OCI-LY3 (cell line): ENCODE measurements around the gene ROR1.

Source experiments
- H2AFZ ChIP-seq: fragments of 200-600, 300-600 bp; shearing (Covaris generic); 2 replicates; pipeline ENCODE4 v1.6.0; 2014; ENCODE audit warnings: antibody characterized with exemption, low read depth, low read length
- H3K27ac ChIP-seq: fragments of 200-600, 300-600 bp; sonication (generic); 2 replicates; pipeline ENCODE4 v1.5.1; 2014; ENCODE audit warnings: mild to moderate bottlenecking, low read length, moderate library complexity, mixed read lengths
- H3K27me3 ChIP-seq: fragments of 200-600, 300-600 bp; sonication (generic); 2 replicates; pipeline ENCODE4 v1.6.1; 2014; ENCODE audit warnings: low read depth, low read length, mixed read lengths
- H3K36me3 ChIP-seq: fragments of 200-600, 300-600 bp; sonication (generic); replicated peaks from 2 replicates; pipeline ENCODE3; 2014; ENCODE audit warnings: low read depth, low read length, mixed read lengths
- H3K4me1 ChIP-seq: fragments of 300-600, 200-600 bp; sonication (generic); 2 replicates; pipeline ENCODE4 v1.6.1; 2014; ENCODE audit warnings: low read length, mixed read lengths
- H3K4me2 ChIP-seq: fragments of 200-600, 300-600 bp; sonication (generic); 2 replicates; pipeline ENCODE4 v1.6.1; 2014; ENCODE audit warnings: low read length, mixed read lengths
- H3K4me3 ChIP-seq: fragments of 300-600, 200-600 bp; sonication (generic); 2 replicates; pipeline ENCODE4 v1.5.1; 2014; ENCODE audit warnings: antibody characterized with exemption, mild to moderate bottlenecking, low read length, moderate library complexity
- H3K79me2 ChIP-seq: fragments of 300-600, 200-600 bp; shearing (Covaris generic); 2 replicates; pipeline ENCODE4 v1.6.1; 2014; ENCODE audit warnings: mild to moderate bottlenecking, low read length, mixed read lengths
- H3K9ac ChIP-seq: fragments of 300-600, 200-600 bp; shearing (Covaris generic); 2 replicates; pipeline ENCODE4 v1.6.0; 2014; ENCODE audit warnings: mild to moderate bottlenecking, low read length, moderate library complexity
- H3K9me3 ChIP-seq: fragments of 200-600, 300-600 bp; shearing (Covaris generic); 2 replicates; pipeline ENCODE4 v1.6.1; 2014; ENCODE audit warnings: low read length, mixed read lengths; ENCODE audit not compliant: insufficient read depth
- H4K20me1 ChIP-seq: fragments of 200-600, 300-600 bp; sonication (generic); 2 replicates; pipeline ENCODE4 v1.6.1; 2016; ENCODE audit warnings: low read length, mixed read lengths; ENCODE audit not compliant: insufficient read depth
- EZH2phosphoT487 ChIP-seq: fragments of 200-600 bp; shearing (Covaris generic); IDR thresholded peaks from 2 replicates; pipeline ENCODE4 v1.6.1; 2018; ENCODE audit warnings: antibody characterized with exemption, mixed run types, low read depth
- TF ChIP-seq, protein P1 (sequence below): fragments of 200-600, 300-600 bp; sonication (generic); IDR thresholded peaks from 2 replicates; pipeline ENCODE4 v1.5.1; 2014; ENCODE audit warnings: antibody characterized with exemption, low read length, low read depth

ROR1 gene

DNA sequence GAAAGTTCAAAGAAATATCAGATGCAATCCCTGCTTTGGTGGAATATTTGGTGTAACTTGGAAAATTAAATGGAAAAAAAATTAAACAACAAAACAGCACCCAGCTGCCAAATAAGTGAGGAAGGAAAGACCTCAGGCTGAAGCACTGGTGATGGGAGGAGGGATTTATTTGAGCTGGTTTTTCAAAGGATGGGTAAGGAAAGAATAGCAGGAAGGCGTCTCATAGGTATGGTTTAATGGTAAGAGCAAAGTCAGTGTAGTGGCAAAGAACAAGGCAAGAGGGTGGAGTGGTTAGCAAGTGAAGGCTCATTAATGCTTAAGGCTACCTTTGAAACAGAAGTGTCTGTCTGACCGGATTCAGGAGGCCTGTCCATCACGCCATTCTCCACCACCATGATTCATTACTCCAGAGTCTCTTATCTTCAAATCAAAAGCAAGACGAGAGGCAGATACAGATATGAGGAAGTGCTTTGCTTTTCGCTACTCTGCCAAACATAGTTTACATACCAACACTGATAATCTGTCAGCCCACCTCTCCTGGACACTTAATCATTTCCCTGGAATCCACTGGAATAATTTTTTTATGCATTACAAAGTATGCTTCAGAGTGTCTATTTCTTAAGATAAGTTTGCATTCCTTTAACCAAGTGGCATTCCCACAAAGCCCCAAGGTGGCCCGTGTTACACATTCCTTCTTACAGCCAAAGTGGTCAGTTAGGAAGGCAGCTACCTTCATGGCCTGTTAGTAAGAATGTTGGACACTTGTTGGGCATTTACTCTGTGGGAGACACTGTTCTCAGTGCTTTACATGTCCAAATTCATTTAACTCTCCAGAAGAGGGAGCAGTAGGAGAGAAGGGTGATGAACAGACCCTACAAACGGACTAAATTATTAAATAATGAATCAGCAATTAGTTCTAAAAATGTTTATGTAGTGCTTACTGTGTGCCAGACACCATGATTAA is 146.6 kb downstream of the ROR1 start:
- Histone ChIP-seq H3K4me3 (peak overlapping the region; percentile 4; the same call in 1 of the 2 replicates), H3K79me2 (no peaks in the 10 kb centered on the region), H3K36me3 (no peaks in the 10 kb centered on the region), H3K9ac (no peak overlapping the region), H2AFZ (peak overlapping the region; percentile 51), H3K27ac (no peak overlapping the region), H3K27me3 (no peaks in the 10 kb centered on the region; the same call in 1 of the 2 replicates), H3K9me3 (no peaks in the 10 kb centered on the region), H4K20me1 (no peaks in the 10 kb centered on the region), H3K4me1 (peaks cover 26% of the 10 kb centered on the region), H3K4me2 (peak overlapping the region; percentile 35)
- no peak for TF ChIP-seq EZH2phosphoT487
- TF ChIP-seq, protein P1, sequence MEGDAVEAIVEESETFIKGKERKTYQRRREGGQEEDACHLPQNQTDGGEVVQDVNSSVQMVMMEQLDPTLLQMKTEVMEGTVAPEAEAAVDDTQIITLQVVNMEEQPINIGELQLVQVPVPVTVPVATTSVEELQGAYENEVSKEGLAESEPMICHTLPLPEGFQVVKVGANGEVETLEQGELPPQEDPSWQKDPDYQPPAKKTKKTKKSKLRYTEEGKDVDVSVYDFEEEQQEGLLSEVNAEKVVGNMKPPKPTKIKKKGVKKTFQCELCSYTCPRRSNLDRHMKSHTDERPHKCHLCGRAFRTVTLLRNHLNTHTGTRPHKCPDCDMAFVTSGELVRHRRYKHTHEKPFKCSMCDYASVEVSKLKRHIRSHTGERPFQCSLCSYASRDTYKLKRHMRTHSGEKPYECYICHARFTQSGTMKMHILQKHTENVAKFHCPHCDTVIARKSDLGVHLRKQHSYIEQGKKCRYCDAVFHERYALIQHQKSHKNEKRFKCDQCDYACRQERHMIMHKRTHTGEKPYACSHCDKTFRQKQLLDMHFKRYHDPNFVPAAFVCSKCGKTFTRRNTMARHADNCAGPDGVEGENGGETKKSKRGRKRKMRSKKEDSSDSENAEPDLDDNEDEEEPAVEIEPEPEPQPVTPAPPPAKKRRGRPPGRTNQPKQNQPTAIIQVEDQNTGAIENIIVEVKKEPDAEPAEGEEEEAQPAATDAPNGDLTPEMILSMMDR = peak; percentile 47

DNA sequence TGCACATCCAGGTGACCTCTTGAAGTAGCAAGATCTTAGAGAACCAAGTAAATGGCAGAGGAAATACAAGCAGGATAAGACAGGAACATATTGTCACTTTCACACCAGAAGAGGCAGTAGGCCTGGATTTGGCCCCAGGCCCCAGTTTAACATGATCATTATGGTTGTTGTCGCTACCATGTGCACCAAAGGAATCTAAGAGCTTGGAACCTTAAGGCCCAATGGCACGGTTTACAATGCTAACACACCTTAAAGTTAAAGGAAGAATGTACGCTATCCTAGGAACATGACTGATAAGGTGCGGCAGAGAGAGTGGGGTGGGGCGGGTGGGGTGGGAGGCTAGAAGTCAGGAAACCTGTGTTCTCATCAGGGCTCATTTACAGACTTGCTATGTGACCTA is 147.5 kb downstream of the ROR1 start:
- peaks cover 24% of the 10 kb centered on the region for H3K4me1 ChIP-seq
- no peak overlapping the region for H3K4me3 ChIP-seq
- H3K4me2 ChIP-seq = no peak overlapping the region
- no peaks in the 10 kb centered on the region for H3K27me3 ChIP-seq
- no peak overlapping the region for H3K27ac ChIP-seq
- no peak overlapping the region for H3K9ac ChIP-seq
- no peaks in the 10 kb centered on the region for H3K36me3 ChIP-seq
- H3K9me3 ChIP-seq = no peaks in the 10 kb centered on the region
- no peaks in the 10 kb centered on the region for H4K20me1 ChIP-seq
- H2AFZ ChIP-seq = no peak overlapping the region
- TF ChIP-seq EZH2phosphoT487 = no peak
- TF ChIP-seq, protein P1 = no peak
- no peaks in the 10 kb centered on the region for H3K79me2 ChIP-seq

- Histone ChIP-seq H3K79me2 (no peaks in the 10 kb centered on the region), H3K9ac (no peak overlapping the region), H3K27ac (no peak overlapping the region), H3K4me2 (no peak overlapping the region), H3K4me1 (peaks cover 19% of the 10 kb centered on the region), H3K9me3 (no peaks in the 10 kb centered on the region), H4K20me1 (no peaks in the 10 kb centered on the region), H3K4me3 (no peak overlapping the region), H3K36me3 (no peaks in the 10 kb centered on the region), H2AFZ (no peak overlapping the region), H3K27me3 (no peaks in the 10 kb centered on the region)
- TF ChIP-seq, protein P1 = no peak
- no peak for TF ChIP-seq EZH2phosphoT487
Observed at GRCh38 chr1:63921802-63922201, 148.0 kb downstream of the ROR1 start.

GRCh38 chr1:63922848-63923247 is 149.0 kb downstream of the ROR1 start:
- H3K27me3 ChIP-seq = no peaks in the 10 kb centered on the region
- no peaks in the 10 kb centered on the region for H3K36me3 ChIP-seq
- no peaks in the 10 kb centered on the region for H3K79me2 ChIP-seq
- H2AFZ ChIP-seq = no peak overlapping the region
- TF ChIP-seq EZH2phosphoT487 = no peak
- TF ChIP-seq, protein P1 = no peak
- no peak overlapping the region for H3K9ac ChIP-seq
- H3K4me2 ChIP-seq = no peak overlapping the region
- H3K9me3 ChIP-seq = no peaks in the 10 kb centered on the region
- no peak overlapping the region for H3K27ac ChIP-seq
- H3K4me1 ChIP-seq = peaks cover 9% of the 10 kb centered on the region
- H4K20me1 ChIP-seq = no peaks in the 10 kb centered on the region
- H3K4me3 ChIP-seq = no peak overlapping the region
